Urothelium cell line (cell line): ENCODE measurements around the gene ZMAT5.

Experiments used
- DNase-seq: peaks from one replicate; pipeline ENCODE4 v3.0.0; 2011; ENCODE audit warnings: low spot score, mixed read lengths
- FAIRE-seq: peaks from 2 replicates; lab custom pipeline; 2011; peaks lifted over from hg19 to GRCh38; lab: Jason Lieb, UNC

Gene ZMAT5

GRCh38 chr22:29693671-29694070 lies 73.1 kb downstream of the ZMAT5 start:
- no peak for FAIRE-seq
- no peak for DNase-seq

- no peak for FAIRE-seq
These were observed 73.6 kb downstream of the ZMAT5 start for GRCh38 chr22:29693161-29693560.

GRCh38 chr22:29692327-29692640 lies 74.5 kb downstream of the ZMAT5 start:
- DNase-seq (no peak), FAIRE-seq (no peak)

More at GRCh38 chr22:29693161-29693560, 73.6 kb downstream of the ZMAT5 start:
- no peak for DNase-seq

GRCh38 chr22:29691636-29692326 lies 75.0 kb downstream of the ZMAT5 start:
- no peak for FAIRE-seq
- no peak for DNase-seq

- FAIRE-seq: no peak
- DNase-seq: no peak
These were observed 76.3 kb downstream of the ZMAT5 start for GRCh38 chr22:29690476-29690875.

GRCh38 chr22:29689880-29690213 lies 77.0 kb downstream of the ZMAT5 start:
- DNase-seq: peak; percentile 40
- no peak for FAIRE-seq

GRCh38 chr22:29689206-29689879 lies 77.5 kb downstream of the ZMAT5 start:
- FAIRE-seq (no peak), DNase-seq (no peak)

- FAIRE-seq: no peak
- no peak for DNase-seq
These were observed 82.6 kb downstream of the ZMAT5 start for GRCh38 chr22:29684244-29684643.

- FAIRE-seq (no peak), DNase-seq (no peak)
These were observed 83.3 kb downstream of the ZMAT5 start for GRCh38 chr22:29683536-29683935.
